ENCODE results near the gene CPHXL.

The CPHXL gene

GRCh38 chr16:75697571-75697970, 28.7 kb downstream of the CPHXL start:
- no peak for DNase-seq

GRCh38 chr16:75695708-75696107, 30.6 kb downstream of the CPHXL start:
- DNase-seq: no peak

DNA sequence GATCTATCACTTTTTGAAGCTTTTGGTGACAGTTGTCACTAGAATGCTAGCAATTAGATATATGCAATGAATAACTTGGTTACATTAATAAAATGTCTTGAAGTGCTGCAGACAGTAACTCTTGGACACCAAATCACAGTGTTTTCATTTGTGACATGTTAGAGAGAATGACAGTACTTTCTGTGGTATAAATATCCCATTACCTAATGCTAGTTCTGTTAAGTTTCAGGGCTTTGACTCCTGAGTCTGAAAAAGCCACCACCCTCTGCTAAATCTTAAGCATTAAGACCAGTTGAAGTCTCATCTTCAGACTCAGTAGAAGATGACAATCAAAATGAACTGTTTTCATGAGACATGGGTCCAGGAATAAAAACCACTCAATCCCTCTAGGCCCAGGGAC, 38.9 kb downstream of the CPHXL start:
- DNase-seq: no peak

GRCh38 chr16:75682308-75682707, 44.0 kb downstream of the CPHXL start:
- DNase-seq: no peak

- no peak for DNase-seq
Measured at GRCh38 chr16:75679366-75679765, 46.9 kb downstream of the CPHXL start.

DNA sequence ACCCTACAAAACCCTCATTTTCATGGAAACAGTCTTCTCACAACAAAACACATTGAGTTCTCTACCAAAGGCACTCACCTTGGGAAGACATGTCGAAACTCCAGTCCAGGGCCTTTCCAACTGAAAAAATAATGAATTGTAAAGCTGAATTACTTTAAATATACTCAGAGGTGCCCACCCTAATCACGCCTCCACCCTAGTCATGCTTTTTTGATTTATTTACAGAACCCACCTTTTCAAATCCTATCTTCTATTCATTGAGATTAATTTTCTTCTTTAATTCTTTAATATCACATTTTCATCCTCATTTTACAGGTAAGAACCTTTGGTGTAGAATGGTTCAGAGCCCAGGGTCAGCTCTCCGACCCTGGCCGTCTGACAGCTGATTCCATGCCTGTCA, 49.4 kb downstream of the CPHXL start, which contains the start of gene CPHXL2:
CPHXL2 (minus strand) TSS at position 101 of the 400 bp plus-strand sequence; CDS start at position 91, 10 bp downstream.
- DNase-seq: no peak

DNA sequence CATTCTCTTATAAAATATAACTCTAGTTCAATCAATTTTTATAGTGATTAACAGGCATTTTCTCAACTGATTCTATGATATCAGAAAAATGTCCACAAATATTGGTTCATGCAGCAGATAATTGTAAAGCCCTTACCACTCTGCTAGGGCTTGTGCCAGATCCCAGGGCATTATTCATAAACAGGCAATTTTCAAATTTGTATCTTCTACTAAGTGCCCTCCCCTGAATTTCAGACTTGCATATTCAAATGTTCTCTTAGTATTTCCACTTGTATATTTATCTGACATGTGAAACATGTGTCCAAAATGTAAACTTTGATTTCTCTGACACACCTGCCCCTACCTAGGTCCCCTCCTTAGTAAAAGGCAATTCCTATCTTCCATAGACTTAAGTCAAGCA, 58.8 kb downstream of the CPHXL start:
- no peak for DNase-seq

All from NCI-H2171 treated with DMSO at 0.1 percent for 48 hours (cell line).